BLaER1 (cell line): ENCODE measurements around the gene PTPN3.
A peak's percentile ranks its signal among the peaks of the same experiment; 100 is the strongest.

Source experiments
- H3K27ac ChIP-seq: shearing (Covaris generic); formaldehyde crosslinking; 2 replicates; pipeline ENCODE4 v1.8.1; 2022
- H3K27me3 ChIP-seq: shearing (Covaris generic); formaldehyde crosslinking; 2 replicates; pipeline ENCODE4 v1.8.1; 2022
- H3K36me3 ChIP-seq: shearing (Covaris generic); formaldehyde crosslinking; 2 replicates; pipeline ENCODE4 v1.8.1; 2022
- H3K4me1 ChIP-seq: shearing (Covaris generic); formaldehyde crosslinking; 2 replicates; pipeline ENCODE4 v1.8.1; 2022
- H3K4me2 ChIP-seq: shearing (Covaris generic); formaldehyde crosslinking; 2 replicates; pipeline ENCODE4 v1.8.1; 2022
- H3K4me3 ChIP-seq: shearing (Covaris generic); formaldehyde crosslinking; 2 replicates; pipeline ENCODE4 v1.8.1; 2022
- H3K9ac ChIP-seq: shearing (Covaris generic); formaldehyde crosslinking; 2 replicates; pipeline ENCODE4 v1.8.1; 2022
- H3K9me3 ChIP-seq: shearing (Covaris generic); formaldehyde crosslinking; 2 replicates; pipeline ENCODE4 v1.8.1; 2022
- H4K20me1 ChIP-seq: shearing (Covaris generic); formaldehyde crosslinking; 2 replicates; pipeline ENCODE4 v1.8.1; 2022
- Cebpa-rat ChIP-seq: shearing (Covaris generic); IDR thresholded peaks from 2 replicates; pipeline ENCODE4 v1.8.1; 2022

The PTPN3 gene

DNA sequence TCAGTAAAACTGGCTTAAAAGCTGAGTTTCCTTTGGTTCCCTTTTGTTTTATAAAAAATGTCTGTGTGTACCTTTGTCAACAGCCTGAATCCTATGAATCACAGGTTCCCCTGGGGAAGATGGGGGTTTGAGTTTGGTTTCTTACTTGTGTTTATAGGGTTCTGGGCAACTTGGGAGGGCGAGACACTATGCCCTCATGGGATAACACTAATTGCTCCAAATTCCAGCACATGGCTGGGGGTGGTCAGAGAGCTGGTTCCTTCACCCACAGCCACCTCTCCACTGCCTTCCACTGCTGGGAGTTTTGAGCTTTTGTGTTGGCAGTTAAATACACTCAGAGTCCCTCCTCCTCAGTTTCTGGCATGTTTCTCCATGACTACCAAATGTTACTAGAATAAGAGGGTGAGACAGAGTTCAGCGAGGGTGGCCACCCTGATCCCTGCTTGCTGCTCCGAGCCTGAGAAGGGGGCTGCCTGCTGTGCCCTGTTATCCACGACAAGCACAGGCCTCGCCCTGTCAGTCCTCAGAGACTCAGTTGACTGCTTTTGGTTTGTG lies 94.3 kb downstream of the PTPN3 start:
- TF ChIP-seq Cebpa-rat = no peak
- no peak overlapping the region for H3K27ac ChIP-seq
- peaks cover 35% of the 10 kb centered on the region for H3K4me1 ChIP-seq

DNA sequence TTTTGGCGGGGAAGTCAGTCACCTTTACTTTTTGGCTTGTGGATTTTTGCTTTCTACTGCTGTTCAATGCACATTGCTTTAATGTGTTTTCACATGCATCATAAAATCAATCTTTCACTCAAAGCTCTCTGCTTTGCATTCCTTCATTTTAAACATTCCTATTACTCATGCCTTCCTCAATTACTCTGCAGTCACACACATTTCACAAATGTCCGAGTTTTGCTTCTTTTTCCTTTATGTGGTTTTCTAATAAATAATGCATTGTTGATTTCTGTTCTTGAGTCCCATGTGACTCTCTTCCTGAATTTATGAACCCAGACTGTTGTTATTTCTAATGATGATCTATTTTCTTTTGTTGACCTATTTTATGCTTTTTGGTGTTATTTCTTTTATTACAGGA lies 95.0 kb downstream of the PTPN3 start:
- Histone ChIP-seq H3K4me1 (peaks cover 33% of the 10 kb centered on the region), H3K27me3 (no peaks in the 10 kb centered on the region), H3K9ac (no peak overlapping the region), H3K4me3 (no peak overlapping the region), H4K20me1 (no peaks in the 10 kb centered on the region), H3K9me3 (no peaks in the 10 kb centered on the region), H3K4me2 (no peak overlapping the region), H3K27ac (no peak overlapping the region), H3K36me3 (no peaks in the 10 kb centered on the region)
- no peak for TF ChIP-seq Cebpa-rat

More for the DNA sequence above, 94.3 kb downstream of the PTPN3 start:
- Histone ChIP-seq H3K4me3 (no peak overlapping the region), H3K9ac (no peak overlapping the region), H3K9me3 (no peaks in the 10 kb centered on the region), H3K4me2 (peak overlapping the region; percentile 50), H4K20me1 (no peaks in the 10 kb centered on the region), H3K36me3 (no peaks in the 10 kb centered on the region), H3K27me3 (no peaks in the 10 kb centered on the region)

DNA sequence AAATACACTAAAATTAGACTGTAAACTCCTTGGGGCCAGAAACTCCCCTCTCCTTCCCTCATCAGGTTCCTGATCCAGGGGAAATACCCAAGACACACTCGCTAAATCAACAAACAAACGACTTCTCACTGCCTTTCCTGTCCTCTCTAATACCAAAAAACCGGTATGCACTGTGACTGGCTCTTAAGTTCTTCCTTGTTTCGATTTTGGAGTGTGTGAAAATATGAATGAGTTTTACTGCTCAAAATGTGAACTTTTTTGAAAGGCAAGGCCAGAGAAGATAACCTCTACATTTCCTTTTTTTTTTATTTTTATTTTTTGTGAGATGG lies 96.2 kb downstream of the PTPN3 start:
- Histone ChIP-seq H3K4me2 (no peak overlapping the region; the same call in 1 of the 2 replicates), H3K4me1 (peaks cover 33% of the 10 kb centered on the region), H3K9me3 (no peaks in the 10 kb centered on the region), H3K4me3 (no peak overlapping the region), H3K27ac (no peak overlapping the region), H3K27me3 (no peaks in the 10 kb centered on the region), H3K9ac (no peak overlapping the region), H4K20me1 (no peaks in the 10 kb centered on the region), H3K36me3 (no peaks in the 10 kb centered on the region)
- TF ChIP-seq Cebpa-rat = no peak

DNA sequence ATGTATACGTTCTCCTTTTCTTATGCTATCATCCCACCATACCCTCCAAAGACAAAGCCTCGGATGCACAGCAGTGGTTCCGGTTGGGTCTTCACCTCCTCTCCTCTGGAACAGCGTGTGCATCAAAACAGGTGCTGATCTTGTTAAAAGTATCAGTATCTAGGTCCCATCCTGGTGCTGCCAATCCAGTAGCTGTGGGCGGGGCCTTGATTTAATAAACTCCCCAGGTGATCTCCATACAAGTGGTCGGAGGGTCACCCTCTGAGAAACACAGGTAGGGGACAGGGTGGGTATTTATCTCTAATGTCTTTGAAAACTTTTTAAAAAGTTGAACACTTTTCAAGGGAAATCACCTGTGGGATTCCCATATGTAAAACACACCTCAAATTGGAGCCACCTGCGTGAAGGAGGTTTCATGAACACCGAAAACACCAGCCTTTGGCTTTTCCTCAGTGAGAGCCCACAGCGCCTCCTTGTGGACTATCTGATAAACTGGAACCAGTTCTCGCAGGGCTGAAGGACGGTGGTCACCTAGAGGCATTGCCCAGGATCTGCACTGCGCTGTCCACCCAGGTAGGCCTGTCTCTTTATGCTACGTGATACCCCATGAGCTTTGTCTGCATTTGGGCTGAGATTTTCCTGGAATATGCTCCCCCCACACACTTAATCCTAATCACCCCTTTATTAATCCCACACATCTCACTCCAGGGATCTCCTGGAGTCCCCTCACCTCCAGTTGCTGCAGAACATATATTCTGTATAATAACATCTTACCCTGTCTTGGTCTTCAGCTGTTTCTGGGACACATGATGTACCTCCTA lies 96.7 kb downstream of the PTPN3 start:
- H4K20me1 ChIP-seq = no peaks in the 10 kb centered on the region
- H3K4me1 ChIP-seq = peaks cover 33% of the 10 kb centered on the region
- no peaks in the 10 kb centered on the region for H3K27me3 ChIP-seq
- no peak overlapping the region; the same call in 1 of the 2 replicates for H3K4me2 ChIP-seq
- TF ChIP-seq Cebpa-rat = no peak
- H3K9me3 ChIP-seq = no peaks in the 10 kb centered on the region
- H3K36me3 ChIP-seq = no peaks in the 10 kb centered on the region
- no peak overlapping the region for H3K27ac ChIP-seq
- no peak overlapping the region for H3K9ac ChIP-seq
- no peak overlapping the region for H3K4me3 ChIP-seq

DNA sequence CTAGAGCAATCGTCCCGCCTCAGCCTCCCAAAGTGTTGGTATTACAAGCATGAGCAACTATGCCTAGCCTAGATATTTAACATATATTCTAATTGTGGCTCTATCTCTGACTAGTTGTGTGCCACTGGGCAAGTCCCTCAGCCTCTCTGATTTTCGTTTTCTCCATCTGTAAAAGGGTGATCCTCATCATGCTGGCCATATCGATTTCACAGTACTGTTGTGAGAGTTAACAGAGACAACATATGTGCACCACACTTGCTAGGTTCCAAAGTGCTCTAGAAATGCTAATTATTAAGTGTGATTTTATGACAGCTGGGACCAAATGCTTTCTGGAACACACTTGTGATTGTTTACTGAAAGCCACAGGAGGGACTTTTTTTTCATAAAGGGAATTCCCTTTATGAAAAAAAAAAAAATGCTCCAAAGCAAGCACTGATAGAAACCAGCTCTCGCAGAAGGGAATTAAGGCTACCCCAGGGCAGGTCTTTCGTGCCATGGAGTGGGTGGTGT lies 98.8 kb downstream of the PTPN3 start:
- Histone ChIP-seq H3K36me3 (no peaks in the 10 kb centered on the region), H3K27ac (no peak overlapping the region), H3K9ac (no peak overlapping the region)

DNA sequence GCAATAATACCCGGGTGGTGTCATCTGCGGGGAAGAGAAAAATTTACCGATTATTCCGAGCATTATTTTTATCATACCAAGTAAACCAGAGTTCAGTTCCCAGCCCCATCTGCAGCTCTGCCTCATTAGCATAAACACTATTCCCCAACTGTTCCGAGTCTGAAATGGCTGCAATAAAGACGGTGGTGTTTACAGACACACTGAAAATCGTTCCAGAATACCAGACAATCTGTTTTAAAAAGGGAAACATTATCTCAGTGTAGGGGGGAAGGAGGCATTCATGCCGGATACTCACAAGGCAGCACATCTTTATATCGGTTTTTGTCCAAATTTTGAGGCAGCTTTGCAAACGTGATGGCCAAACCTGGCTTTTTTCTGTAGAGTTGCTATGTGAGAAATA lies 106.9 kb downstream of the PTPN3 start:
- Histone ChIP-seq H3K4me3 (no peak overlapping the region), H3K36me3 (peaks cover 12% of the 10 kb centered on the region; the same call in 1 of the 2 replicates), H3K9ac (no peak overlapping the region), H3K27me3 (no peaks in the 10 kb centered on the region), H3K4me1 (no peaks in the 10 kb centered on the region), H3K27ac (no peak overlapping the region), H3K4me2 (no peak overlapping the region), H3K9me3 (no peaks in the 10 kb centered on the region), H4K20me1 (no peaks in the 10 kb centered on the region)
- no peak for TF ChIP-seq Cebpa-rat

More for the DNA sequence above, 98.8 kb downstream of the PTPN3 start:
- H3K4me2 ChIP-seq = no peak overlapping the region
- TF ChIP-seq Cebpa-rat = no peak
- no peaks in the 10 kb centered on the region for H4K20me1 ChIP-seq
- peaks cover 32% of the 10 kb centered on the region for H3K4me1 ChIP-seq
- no peaks in the 10 kb centered on the region for H3K27me3 ChIP-seq
- H3K4me3 ChIP-seq = no peak overlapping the region
- no peaks in the 10 kb centered on the region for H3K9me3 ChIP-seq

DNA sequence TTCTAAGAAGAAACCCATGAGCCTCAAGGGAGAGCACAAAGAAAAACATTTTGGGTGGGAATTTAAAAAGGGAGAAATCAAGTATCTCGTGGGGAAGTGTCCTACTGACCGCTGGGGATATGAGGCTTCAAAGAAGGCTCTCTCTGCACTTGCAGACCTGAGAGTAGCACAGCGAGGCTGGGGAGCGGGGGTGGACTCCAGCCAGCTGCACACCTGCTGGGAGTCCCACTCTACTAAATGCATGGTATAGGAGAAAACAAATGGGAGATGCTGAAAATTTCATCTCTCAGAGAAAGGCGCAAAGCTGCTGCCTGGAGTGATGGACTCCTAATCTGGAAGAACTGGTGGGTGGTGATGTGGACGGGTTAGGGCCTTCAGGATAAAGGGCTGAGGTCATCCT lies 110.3 kb downstream of the PTPN3 start:
- no peaks in the 10 kb centered on the region for H4K20me1 ChIP-seq
- H3K27me3 ChIP-seq = no peaks in the 10 kb centered on the region
- H3K27ac ChIP-seq = no peak overlapping the region
- no peak overlapping the region for H3K9ac ChIP-seq
- no peaks in the 10 kb centered on the region for H3K4me1 ChIP-seq
- H3K4me2 ChIP-seq = no peak overlapping the region
- H3K4me3 ChIP-seq = no peak overlapping the region
- H3K36me3 ChIP-seq = peaks cover 17% of the 10 kb centered on the region; the same call in 1 of the 2 replicates
- no peak for TF ChIP-seq Cebpa-rat
- no peaks in the 10 kb centered on the region for H3K9me3 ChIP-seq

- Histone ChIP-seq H3K4me1 (no peaks in the 10 kb centered on the region), H3K27ac (no peak overlapping the region)
- TF ChIP-seq Cebpa-rat = no peak
Observed at GRCh38 chr9:109387206-109387605, 110.9 kb downstream of the PTPN3 start.

DNA sequence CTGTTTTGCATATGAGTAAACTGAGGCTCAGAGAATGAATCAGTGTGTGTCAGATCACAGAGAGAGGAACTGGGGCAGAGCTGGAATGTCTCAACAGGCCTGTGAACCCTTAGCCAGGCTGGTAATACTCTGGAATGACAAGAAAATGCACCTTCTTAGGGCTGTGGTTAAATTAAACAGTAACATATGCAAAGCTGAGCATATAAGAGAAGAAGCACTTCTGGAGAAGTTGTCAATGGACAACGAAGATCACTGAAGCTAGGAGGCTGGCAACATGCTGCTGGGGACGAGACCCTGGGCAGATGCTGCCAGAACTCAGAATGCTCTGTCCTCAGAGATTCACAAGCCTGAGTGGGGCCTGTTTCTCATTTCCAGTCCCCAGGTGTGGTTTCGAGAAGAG lies 112.6 kb downstream of the PTPN3 start:
- H3K9ac ChIP-seq = no peak overlapping the region
- H3K4me1 ChIP-seq = peaks cover 14% of the 10 kb centered on the region
- TF ChIP-seq Cebpa-rat = no peak
- peaks cover 17% of the 10 kb centered on the region; the same call in 1 of the 2 replicates for H3K36me3 ChIP-seq
- no peaks in the 10 kb centered on the region for H3K27me3 ChIP-seq
- no peak overlapping the region for H3K4me3 ChIP-seq
- H3K27ac ChIP-seq = no peak overlapping the region
- H4K20me1 ChIP-seq = no peaks in the 10 kb centered on the region
- H3K9me3 ChIP-seq = no peaks in the 10 kb centered on the region
- no peak overlapping the region for H3K4me2 ChIP-seq

More at GRCh38 chr9:109387206-109387605, 110.9 kb downstream of the PTPN3 start:
- peaks cover 17% of the 10 kb centered on the region; the same call in 1 of the 2 replicates for H3K36me3 ChIP-seq
- H3K27me3 ChIP-seq = no peaks in the 10 kb centered on the region
- no peak overlapping the region for H3K9ac ChIP-seq
- no peak overlapping the region for H3K4me3 ChIP-seq
- no peaks in the 10 kb centered on the region for H4K20me1 ChIP-seq
- H3K9me3 ChIP-seq = no peaks in the 10 kb centered on the region
- no peak overlapping the region for H3K4me2 ChIP-seq

GRCh38 chr9:109383947-109384346 lies 114.2 kb downstream of the PTPN3 start:
- H3K9ac ChIP-seq = no peak overlapping the region
- peaks cover 15% of the 10 kb centered on the region; the same call in 1 of the 2 replicates for H3K36me3 ChIP-seq

More at GRCh38 chr9:109383947-109384346, 114.2 kb downstream of the PTPN3 start:
- Histone ChIP-seq H3K27me3 (no peaks in the 10 kb centered on the region), H3K4me2 (no peak overlapping the region), H3K27ac (no peak overlapping the region), H3K9me3 (0 out of 2 replicates have a peak, but pooled peaks cover 1% of the 10 kb centered on the region), H4K20me1 (no peaks in the 10 kb centered on the region), H3K4me3 (no peak overlapping the region), H3K4me1 (peaks cover 16% of the 10 kb centered on the region)
- TF ChIP-seq Cebpa-rat = no peak
